Muscle of back (tissue), 13 donors: ENCODE results near the gene COA6. TPM values are rescaled to one million over a fixed set of nuclear protein-coding genes. Genes with fewer than 3 reads are reported as not detected.
A peak's percentile ranks its signal among the peaks of the same experiment; 100 is the strongest.

Experiments
- DNase-seq, 3 donors: peaks; one replicate each; pipeline versions ENCODE4 v3.0.0 to v3.0.0-alpha.2; 2013
- long read RNA-seq, 9 donors: transcript quantifications; one replicate each; lab custom pipeline, GENCODE V29; 2026
- polyA plus RNA-seq, 10 donors: library from polyadenylated mRNA; unstranded; fragments of 120-200 nt; gene quantifications; one replicate each; pipeline ENCODE4 v1.2.1, GENCODE V29; 2013; ENCODE audit not compliant: insufficient read length in 10 of 10

Gene COA6, protein sequence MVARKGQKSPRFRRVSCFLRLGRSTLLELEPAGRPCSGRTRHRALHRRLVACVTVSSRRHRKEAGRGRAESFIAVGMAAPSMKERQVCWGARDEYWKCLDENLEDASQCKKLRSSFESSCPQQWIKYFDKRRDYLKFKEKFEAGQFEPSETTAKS
- 10 to 100 TPM; 25.0 to 34.5 (median 30.4) TPM for polyA plus RNA-seq
- long read RNA-seq, donor 1, transcript COA6-202 (3 exons, 641 nt): minor isoform, 7 of 41 reads
- long read RNA-seq, donor 1, transcript COA6-201 (2 exons, 1,013 nt): minor isoform, 6 of 41 reads
- long read RNA-seq, donor 1, transcript COA6-203 (3 exons, 710 nt): major isoform, 23 of 41 reads
- long read RNA-seq, donor 1, partial matches to known transcripts: 5 of 41 reads
- long read RNA-seq, donor 1, other reads (novel, unspliced or antisense): 0 of 41 reads
- long read RNA-seq, donor 2, transcript COA6-203 (3 exons, 710 nt): major isoform, 27 of 34 reads
- long read RNA-seq, donor 2, transcript COA6-201 (2 exons, 1,013 nt): minor isoform, 5 of 34 reads
- long read RNA-seq, donor 2, partial matches to known transcripts: 0 of 34 reads
- long read RNA-seq, donor 2, other reads (novel, unspliced or antisense): 0 of 34 reads
- long read RNA-seq, donor 3: 0 reads
- long read RNA-seq, donor 4, transcript COA6-203 (3 exons, 710 nt): major isoform, 20 of 25 reads
- long read RNA-seq, donor 4, partial matches to known transcripts: 0 of 25 reads
- long read RNA-seq, donor 4, other reads (novel, unspliced or antisense): 0 of 25 reads
- long read RNA-seq, donor 5, transcript COA6-202 (3 exons, 641 nt): minor isoform, 9 of 43 reads
- long read RNA-seq, donor 5, transcript COA6-201 (2 exons, 1,013 nt): minor isoform, 6 of 43 reads
- long read RNA-seq, donor 5, transcript COA6-203 (3 exons, 710 nt): major isoform, 28 of 43 reads
- long read RNA-seq, donor 5, partial matches to known transcripts: 0 of 43 reads
- long read RNA-seq, donor 5, other reads (novel, unspliced or antisense): 0 of 43 reads
- long read RNA-seq, donor 6, transcript COA6-203 (3 exons, 710 nt): major isoform, 31 of 43 reads
- long read RNA-seq, donor 6, transcript COA6-201 (2 exons, 1,013 nt): minor isoform, 10 of 43 reads
- long read RNA-seq, donor 6, partial matches to known transcripts: 0 of 43 reads
- long read RNA-seq, donor 6, other reads (novel, unspliced or antisense): 0 of 43 reads
- long read RNA-seq, donor 7, transcript COA6-201 (2 exons, 1,013 nt): major isoform, 11 of 21 reads
- long read RNA-seq, donor 7, transcript COA6-203 (3 exons, 710 nt): minor isoform, 7 of 21 reads
- long read RNA-seq, donor 7, partial matches to known transcripts: 0 of 21 reads
- long read RNA-seq, donor 7, other reads (novel, unspliced or antisense): 0 of 21 reads
- long read RNA-seq, donor 8, transcript COA6-203 (3 exons, 710 nt): major isoform, 26 of 31 reads
- long read RNA-seq, donor 8, partial matches to known transcripts: 0 of 31 reads
- long read RNA-seq, donor 8, other reads (novel, unspliced or antisense): 0 of 31 reads
- long read RNA-seq, donor 9, transcript COA6-203 (3 exons, 710 nt): major isoform, 7 of 9 reads
- long read RNA-seq, donor 9, partial matches to known transcripts: 0 of 9 reads
- long read RNA-seq, donor 9, other reads (novel, unspliced or antisense): 0 of 9 reads

DNA sequence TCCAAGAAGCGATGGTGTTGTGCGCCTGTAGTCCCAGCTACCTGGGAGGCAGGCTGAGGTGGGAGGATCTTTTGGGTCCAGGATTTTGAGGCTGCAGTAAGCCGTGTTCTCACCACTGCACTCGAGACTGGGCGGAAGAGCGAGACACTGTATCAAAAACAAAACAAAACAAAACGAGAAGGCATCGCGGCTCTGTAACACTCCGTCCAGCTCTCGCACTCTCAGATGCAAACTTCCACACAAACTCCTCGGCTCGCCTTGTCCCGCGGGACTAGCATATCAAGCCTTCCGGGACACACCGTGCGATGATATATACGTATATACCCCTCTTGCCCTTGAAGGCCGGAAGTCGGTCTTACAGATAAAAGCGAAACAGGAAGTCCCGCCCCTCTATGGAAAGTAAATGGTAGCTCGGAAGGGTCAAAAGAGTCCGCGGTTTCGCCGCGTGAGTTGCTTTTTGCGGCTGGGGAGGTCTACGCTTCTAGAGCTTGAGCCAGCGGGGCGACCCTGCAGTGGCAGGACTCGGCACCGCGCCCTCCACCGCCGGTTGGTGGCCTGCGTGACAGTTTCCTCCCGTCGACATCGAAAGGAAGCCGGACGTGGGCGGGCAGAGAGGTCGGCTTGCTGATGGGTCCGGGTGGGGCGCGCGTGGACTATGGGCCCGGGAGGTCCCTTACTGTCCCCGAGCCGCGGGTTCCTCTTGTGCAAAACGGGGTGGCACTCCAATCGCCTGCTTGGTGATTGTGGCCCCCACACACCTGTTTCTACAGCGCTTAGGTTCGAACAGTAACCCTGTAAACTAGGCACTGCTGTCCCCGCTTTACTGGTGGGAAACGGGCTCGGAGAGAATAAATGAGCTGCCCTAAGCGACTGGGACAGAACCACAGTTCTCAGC, at the start of gene COA6:
COA6 (plus strand) TSS at position 393 of the 895 bp plus-strand sequence; CDS start at position 404, 11 bp downstream.
- peak; percentile 96 to 98 (median 97) for DNase-seq

DNA sequence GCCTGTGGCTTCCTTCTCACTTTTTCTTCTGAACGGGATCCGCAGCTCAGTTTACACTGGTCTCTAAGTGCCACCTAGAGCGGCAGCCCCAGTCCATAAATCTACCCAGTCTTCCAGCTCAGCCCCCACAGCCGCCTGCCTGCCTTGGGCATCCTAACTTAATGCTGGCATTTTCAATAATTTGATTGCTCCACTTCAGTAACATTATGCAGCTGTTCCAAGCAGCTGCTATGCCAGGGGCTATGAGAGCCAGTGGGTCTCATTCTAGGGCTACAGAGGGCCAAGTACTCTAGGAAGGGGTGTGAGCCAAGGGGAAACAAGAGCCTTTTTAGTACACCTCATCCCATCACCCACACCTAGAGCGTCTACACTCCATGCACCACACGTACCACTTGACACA, 48.4 kb upstream of the COA6 start:
- peak in 2 of 3 donors; percentile 9 to 30 for DNase-seq

DNA sequence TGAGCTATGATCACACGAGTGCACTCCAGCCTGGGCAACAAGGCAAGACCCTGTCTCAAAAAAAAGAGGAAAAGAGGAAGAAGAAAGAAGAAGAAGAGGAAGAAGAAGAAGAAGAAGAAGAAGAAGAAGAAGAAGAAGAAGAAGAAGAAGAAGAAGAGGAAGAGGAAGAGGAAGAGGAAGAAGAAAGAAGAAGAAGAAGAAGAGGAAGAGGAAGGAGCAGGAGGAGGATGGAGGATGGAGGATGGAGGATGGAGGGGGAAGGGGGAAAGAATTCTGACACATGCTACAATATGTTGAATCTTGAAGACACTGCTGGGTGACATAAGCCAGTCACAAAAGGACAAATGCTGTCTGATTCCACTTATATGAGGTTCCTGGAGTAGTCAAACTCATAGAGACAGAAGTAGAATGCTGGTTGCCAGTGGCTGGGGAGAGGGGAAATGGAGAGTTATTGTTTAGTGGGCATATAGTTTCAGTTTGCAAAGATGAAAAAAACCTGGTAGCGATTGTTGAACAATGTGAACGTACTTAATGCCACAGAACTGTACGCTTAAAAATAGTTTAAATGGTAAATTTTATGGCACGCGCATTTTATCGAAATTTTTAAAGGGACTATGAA, 47.3 kb upstream of the COA6 start:
- DNase-seq: no peak

DNA sequence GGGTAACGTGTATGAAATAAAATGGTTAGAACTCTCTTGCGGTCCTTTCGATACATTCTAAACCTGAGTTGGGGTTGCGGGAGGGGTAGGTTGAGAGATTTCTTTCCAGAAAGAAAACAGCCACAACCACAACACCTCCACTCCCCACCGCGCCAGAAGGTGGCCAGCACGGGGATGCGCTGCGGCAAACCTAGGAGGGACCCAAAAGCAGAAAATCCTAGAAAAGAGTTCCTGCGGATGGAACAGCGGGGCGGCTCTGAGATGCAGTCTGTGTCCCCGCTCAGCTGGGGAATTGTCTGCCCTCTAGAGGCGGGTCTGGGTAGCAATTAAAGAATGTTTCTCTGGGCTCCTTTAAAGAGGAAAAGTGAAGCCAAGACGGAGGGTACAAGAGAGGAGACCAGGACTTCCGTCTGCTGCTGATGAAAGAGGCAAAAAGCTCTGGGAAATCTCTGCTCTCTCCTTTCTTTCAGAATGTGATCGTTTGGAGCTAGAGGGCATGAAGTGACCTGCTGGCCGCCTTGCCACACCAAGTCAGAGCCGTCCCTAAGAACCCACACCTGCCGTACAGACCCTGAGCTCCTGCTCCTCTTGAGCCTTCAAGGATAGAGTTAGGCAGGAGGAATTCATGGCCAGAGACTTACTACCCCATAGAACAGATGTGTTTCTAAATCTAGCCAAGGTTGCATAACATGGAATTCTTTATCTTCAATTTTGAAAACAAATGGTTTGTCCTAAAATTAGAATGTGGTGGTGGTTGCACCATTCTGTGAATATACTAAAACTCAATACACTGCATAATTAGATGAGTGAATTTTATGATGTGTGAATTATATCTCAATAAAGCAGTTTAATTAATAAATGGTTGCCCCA, 46.5 kb upstream of the COA6 start:
- DNase-seq: peak; percentile 33 to 63 (median 52)

DNA sequence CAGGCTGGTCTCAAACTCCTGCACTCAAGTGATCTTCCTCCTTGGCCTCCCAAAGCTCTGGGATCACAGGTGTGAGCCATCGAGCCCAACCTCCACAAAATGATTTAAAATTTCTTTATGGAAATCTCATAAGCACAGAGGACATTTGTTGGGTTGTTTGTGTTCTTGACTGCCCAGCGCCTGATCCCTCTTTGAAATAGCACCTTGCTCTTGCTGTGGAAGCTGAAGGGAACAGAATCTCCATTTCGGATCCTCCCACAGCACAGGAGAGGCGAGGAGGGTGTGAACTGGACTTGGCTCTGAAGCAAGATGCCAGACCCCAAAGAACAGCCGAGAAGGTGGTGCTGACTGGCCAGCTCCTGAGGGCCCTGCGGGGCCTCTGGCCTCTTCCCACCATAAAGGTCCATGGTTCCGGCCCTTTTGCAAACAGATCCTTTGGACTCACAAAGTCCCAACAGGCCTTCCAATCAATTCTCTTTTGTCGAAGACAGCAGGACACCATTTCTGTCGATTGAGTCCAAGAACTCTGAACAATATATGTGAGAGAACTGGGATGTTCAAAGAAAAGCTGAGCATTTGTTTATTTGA, 45.6 kb upstream of the COA6 start:
- DNase-seq: no peak

DNA sequence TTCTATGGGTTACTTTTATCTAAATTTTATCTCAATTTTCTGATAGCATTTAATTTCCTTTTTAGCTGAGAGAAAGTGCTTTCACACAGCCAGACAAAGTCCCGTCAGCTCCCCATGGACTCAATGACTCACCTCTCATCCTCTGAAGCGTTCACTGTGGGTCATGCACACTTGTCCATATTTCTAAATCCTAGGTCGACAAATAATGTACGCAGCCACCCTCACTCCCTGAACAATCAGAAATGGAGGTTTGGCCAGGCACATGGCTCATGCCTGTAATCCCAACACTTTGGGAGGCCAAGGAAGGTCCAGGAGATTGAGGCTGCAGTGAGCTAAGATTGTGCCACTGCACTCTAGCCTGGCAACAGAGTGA, 42.4 kb upstream of the COA6 start:
- DNase-seq: no peak

DNA sequence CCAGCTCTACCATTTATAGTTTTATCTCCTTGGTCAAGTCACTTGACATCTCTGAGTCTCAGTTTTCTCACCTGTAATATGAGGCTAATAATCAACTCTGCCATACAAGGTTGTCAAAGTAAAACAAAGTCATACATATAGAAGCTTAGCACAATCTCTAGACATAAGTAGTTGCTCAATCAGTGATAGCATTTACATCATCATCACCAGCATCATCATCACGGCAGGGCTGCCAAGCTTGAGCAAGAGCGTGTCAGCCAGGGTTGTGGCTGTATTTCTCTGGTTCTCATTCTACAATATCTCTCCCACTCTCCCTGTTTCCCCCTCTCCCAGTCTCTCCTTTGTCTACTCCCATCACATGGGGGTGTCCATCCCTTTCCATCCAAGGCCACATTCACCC, 41.7 kb upstream of the COA6 start:
- DNase-seq: no peak

DNA sequence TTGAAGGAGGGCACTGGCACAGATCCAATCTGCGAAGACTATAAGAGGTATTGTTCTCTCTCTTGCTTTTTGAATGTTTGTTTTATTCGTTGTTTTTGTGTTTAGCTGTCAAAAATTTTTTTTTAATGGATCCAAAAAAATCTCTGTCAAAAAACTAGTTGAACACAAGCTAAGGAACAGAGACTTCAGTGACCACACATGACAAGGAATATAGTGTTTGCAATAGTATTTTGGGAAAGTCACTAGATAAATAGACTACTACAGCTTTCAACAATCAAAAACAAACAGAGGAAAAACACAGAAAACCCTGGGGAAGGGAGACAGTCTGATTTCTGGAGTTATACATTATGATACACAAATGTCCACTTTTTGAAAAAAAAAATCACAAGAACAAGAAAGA, 36.9 kb upstream of the COA6 start:
- DNase-seq: no peak

DNA sequence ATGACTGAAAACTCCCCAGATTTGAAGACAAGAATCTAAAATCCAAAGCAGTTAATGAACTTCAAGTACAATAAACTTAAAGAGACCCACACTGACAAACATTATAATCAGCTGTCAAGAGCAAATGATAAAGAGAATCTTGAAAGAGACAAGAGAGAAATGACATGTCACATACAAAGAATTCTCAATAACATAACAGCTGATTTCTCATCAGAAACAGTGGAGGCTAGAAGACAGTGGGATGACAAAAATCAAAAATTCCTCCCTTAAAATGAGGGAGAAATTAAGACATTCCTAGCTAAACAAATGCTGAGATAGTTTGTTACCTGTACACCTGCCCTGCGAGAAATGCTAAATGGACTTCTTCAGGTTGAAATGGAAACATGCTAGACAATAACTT, 36.0 kb upstream of the COA6 start:
- DNase-seq: no peak

DNA sequence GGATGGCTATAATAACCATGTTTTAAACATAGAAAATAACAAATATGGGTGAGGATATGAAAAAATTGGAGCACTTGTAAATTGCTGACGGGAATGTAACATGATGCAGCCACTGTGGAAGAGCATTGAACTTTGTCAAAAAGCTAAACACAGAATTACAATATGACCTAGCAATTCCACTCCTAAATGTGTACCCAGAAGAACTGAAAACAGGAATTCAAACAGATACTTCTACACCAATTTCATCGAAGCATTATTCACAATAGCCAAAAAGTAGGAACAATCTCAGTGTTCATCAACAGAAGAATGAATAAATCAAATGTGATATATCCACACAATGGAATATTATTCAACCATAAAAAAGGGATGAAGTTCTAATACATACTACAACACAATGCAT, 32.7 kb upstream of the COA6 start:
- DNase-seq: no peak

DNA sequence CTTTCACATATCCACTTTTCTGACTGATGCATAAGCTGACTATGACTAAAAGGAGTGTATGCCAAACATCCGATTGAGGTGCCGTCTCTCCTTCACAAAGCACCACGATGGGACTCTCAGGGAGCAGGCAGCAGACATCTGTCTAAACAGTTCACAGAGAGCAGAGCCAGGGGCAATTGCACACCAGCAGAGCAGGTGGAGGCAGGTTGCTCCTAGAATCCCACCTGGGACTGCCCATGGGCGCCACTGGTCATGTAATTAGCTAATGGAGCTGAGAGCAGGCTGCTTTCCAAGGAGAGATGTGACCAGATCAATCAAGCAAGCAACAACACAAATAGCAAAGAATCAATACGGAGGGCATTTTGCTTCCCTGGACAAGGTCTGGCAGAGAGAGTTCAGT, 30.5 kb upstream of the COA6 start:
- no peak for DNase-seq

DNA sequence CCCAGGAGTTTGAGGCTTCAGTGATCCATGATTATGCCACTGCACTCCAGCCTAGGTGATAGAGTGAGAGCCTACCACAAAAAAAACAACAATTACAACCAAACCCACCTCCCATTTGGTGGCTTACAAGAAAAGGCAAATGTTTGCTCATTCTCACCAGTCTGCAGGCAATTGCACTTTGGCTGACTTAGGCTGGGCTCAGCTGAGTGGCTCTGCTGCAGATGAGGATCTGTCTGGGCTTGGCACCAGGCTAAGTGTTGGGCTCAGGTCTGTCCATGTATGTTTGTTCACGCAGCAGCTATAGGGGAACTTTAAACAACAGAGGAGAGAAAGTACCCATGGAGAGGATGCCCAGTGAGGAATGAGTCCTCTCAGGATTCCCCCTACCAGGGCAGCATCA, 28.0 kb upstream of the COA6 start:
- no peak for DNase-seq

DNA sequence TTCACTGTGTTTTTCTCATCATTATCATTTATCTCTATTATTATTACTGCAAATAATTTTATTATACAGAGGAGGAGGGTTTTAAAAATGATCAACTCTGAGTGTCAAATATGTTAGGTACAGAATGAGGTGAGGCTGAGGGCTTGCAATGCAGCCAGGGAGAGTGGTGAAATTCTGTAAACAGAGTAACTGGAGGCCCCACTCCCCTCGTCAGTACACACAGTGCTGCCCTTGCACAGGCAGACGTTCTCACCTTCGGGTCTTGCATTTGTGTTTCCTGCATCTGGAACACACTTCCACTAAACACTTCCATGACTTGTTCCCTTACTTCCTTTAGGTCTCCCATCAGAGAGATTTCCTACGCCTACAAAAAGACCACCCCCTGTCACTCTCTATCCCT, 24.3 kb upstream of the COA6 start:
- DNase-seq: no peak

DNA sequence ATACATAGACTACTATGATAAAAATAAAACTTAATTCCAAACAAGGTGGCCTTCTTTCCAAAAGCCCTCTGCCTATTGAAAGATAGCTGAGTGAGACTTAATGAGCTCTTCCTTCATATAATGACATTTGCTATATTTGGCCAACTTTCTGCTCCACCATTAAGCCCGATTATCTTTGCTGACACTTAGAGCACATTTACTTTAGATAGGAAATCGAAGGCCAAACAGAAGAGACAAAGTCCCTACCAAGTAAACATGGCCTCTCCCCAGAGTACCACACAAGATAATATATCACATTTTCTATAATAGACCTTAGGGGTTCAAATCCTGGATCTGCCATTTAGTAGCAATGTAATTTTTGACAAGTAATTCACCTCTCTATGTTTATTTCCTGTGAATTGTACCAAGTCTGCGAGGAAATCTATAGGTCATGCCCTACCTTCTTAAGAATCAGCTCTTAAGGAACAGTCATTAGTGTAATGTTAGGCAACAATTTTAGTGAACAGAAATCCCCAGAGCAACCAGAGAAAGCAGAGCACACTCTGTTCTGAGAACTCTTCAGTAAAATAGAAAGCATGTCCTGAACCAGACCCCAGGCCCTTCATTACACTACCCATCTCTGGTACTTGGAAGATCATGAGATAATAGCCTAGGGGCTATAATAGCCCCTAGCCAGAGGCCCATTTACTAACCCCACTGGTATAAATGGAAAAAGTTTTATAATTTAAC, 17.3 kb upstream of the COA6 start:
- no peak for DNase-seq

DNA sequence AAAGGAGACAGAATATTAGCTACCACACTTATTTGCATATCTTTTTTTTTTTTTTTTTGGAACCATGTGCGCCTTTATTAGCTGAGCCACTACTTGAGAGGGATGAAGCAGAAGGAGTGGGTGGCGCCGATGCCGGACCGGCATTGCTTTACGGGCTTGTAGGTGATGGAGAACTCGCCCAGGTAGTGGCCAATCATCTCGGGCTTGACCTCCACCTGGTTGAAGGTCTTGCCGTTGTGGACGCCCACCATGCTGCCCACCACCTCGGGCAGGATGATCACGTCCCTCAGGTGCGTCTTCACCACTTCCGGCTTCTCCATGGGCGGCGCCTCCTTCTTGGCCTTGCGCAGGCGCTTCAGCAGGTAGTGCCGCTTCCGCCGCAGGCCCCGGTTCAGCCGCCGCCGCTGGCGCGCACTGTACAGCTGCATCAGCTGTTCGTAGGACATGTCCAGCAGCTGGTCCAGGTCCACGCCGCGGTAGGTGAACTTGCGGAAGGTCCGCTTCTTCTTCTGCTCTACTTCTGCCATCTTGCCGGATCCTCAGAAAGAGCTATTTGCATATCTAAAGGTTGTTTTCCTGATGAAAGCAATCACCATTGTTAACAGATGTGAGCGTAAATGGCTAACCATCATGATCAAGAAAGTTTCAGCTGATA, 16.5 kb upstream of the COA6 start:
- DNase-seq: peak in 1 of 3 donors; percentile 11

DNA sequence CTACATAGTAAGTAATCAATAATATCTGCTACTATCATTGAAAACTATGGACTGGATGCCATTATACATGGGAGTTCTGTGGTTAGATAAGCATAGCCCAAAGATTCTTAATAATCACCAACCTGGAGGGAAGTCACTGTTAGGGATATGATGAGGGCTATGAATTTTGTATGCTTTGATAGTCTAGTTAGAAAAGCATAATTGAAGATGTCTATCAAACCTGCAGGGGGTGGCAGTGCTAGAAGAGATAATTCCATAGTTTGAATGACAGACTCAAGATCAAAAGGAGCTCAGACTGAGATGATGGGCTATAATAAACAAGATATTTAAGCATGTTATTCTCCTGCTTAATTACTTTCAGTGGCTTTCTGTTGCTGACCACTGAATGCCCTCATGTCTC, 15.4 kb upstream of the COA6 start:
- DNase-seq: no peak

DNA sequence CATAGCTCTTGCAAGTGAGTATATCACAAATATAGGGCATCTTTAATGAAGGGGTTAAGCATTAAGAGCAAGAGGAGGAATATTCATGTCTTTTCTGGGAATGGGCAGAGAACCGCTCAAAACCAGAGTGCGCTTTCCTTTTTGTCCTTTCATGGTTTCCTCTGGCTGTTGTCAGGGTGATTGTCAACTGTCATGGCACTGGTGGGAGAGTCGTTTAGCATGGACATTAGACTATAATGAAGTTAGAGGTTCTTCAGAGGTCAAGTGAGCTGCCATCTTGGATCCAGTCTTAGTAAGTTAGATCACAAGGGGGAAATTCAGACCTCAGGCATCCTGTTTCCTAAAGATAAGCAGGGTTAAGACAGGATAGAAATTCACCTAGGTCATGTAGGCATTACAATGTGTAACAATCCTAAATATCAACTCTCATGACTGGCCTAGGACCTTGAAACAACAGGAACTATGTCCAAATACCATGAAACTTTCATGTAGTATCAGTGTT, 12.1 kb upstream of the COA6 start:
- no peak for DNase-seq
